ENCODE results near the gene TDO2. TPM values are rescaled to one million over a fixed set of nuclear protein-coding genes. Genes with fewer than 3 reads are reported as not detected.
"Not testable (repeated sequence)": the region's sequence is repeated elsewhere in the genome, so short reads cannot be mapped to it uniquely, and the experiment has no call there.

TDO2 gene
- total RNA-seq, 1 donor from 2014 or later, result 1.4 TPM

- DNase-seq (no peak), ATAC-seq (no peak)
- TF ChIP-seq, protein P1, sequence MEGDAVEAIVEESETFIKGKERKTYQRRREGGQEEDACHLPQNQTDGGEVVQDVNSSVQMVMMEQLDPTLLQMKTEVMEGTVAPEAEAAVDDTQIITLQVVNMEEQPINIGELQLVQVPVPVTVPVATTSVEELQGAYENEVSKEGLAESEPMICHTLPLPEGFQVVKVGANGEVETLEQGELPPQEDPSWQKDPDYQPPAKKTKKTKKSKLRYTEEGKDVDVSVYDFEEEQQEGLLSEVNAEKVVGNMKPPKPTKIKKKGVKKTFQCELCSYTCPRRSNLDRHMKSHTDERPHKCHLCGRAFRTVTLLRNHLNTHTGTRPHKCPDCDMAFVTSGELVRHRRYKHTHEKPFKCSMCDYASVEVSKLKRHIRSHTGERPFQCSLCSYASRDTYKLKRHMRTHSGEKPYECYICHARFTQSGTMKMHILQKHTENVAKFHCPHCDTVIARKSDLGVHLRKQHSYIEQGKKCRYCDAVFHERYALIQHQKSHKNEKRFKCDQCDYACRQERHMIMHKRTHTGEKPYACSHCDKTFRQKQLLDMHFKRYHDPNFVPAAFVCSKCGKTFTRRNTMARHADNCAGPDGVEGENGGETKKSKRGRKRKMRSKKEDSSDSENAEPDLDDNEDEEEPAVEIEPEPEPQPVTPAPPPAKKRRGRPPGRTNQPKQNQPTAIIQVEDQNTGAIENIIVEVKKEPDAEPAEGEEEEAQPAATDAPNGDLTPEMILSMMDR (IDR thresholded peaks at IDR 0.05), result no peak
- no peaks in the 10 kb centered on the region for H3K27me3 ChIP-seq (ENCODE audit: low read depth)
- H3K36me3 ChIP-seq, result no peaks in the 10 kb centered on the region
- no peak overlapping the region for H3K4me3 ChIP-seq
- H3K4me1 ChIP-seq, result no peaks in the 10 kb centered on the region
- intact Hi-C loops (cut with DNase I), result no loop called here
- H3K27ac ChIP-seq, result no peak overlapping the region
- no peaks in the 10 kb centered on the region for H3K9me3 ChIP-seq
Observed at GRCh38 chr4:155887045-155887444, 16.5 kb upstream of the TDO2 start.

GRCh38 chr4:155887847-155888570 is 15.5 kb upstream of the TDO2 start:
- Histone ChIP-seq H3K4me3 (no peak overlapping the region), H3K36me3 (no peaks in the 10 kb centered on the region), H3K9me3 (no peaks in the 10 kb centered on the region), H3K27me3 (ENCODE audit: low read depth) (no peaks in the 10 kb centered on the region), H3K27ac (no peak overlapping the region), H3K4me1 (no peaks in the 10 kb centered on the region)
- TF ChIP-seq, protein P1 (IDR thresholded peaks at IDR 0.05), result no peak
- no peak for DNase-seq
- no peak for ATAC-seq
- intact Hi-C loops (cut with DNase I), result no loop called here

- no peaks in the 10 kb centered on the region for H3K9me3 ChIP-seq
- DNase-seq (no peak), ATAC-seq (peak; percentile 62 to 83)
Observed at GRCh38 chr4:155889031-155889793, 14.3 kb upstream of the TDO2 start.

GRCh38 chr4:155889946-155890345 is 13.6 kb upstream of the TDO2 start:
- Histone ChIP-seq H3K4me3 (no peak overlapping the region), H3K9me3 (no peaks in the 10 kb centered on the region), H3K27ac (no peak overlapping the region), H3K27me3 (ENCODE audit: low read depth) (no peaks in the 10 kb centered on the region), H3K4me1 (no peaks in the 10 kb centered on the region), H3K36me3 (no peaks in the 10 kb centered on the region)
- intact Hi-C loops (cut with DNase I), result no loop called here
- TF ChIP-seq, protein P1 (IDR thresholded peaks at IDR 0.05), result no peak
- ATAC-seq (no peak), DNase-seq (no peak)

More at GRCh38 chr4:155889031-155889793, 14.3 kb upstream of the TDO2 start:
- no peaks in the 10 kb centered on the region for H3K27me3 ChIP-seq (ENCODE audit: low read depth)
- no peak overlapping the region for H3K4me3 ChIP-seq
- no peak overlapping the region for H3K27ac ChIP-seq
- TF ChIP-seq, protein P1 (IDR thresholded peaks at IDR 0.05), result no peak
- intact Hi-C loops (cut with DNase I), result no loop called here
- H3K36me3 ChIP-seq, result no peaks in the 10 kb centered on the region
- H3K4me1 ChIP-seq, result no peaks in the 10 kb centered on the region

GRCh38 chr4:155891058-155891457 is 12.4 kb upstream of the TDO2 start:
- intact Hi-C loops (cut with DNase I), result no loop called here
- ATAC-seq (no peak), DNase-seq (no peak)
- Histone ChIP-seq H3K9me3 (no peaks in the 10 kb centered on the region), H3K4me1 (no peaks in the 10 kb centered on the region), H3K27ac (no peak overlapping the region), H3K4me3 (no peak overlapping the region), H3K36me3 (no peaks in the 10 kb centered on the region), H3K27me3 (ENCODE audit: low read depth) (no peaks in the 10 kb centered on the region)
- TF ChIP-seq, protein P1 (IDR thresholded peaks at IDR 0.05), result no peak

DNA sequence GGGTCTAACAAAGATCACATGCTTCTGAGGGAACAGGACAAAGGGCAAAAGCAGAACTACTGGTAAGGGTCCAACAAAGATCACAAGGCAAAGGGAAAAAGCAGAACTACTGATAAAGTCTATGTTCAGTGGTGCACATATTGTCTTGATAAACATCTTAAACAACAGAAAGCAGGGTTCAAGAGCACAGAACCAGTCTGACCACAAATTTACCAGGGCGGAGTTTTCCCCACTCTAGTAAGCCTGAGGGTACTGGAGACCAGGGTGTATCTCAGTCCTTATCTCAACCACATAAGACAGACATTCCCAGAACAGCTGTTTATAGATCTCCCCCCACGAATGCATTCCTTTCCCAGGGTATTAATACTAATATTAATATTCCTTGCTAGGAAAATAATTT is 5.1 kb upstream of the TDO2 start:
- H3K27ac ChIP-seq; H3K9me3 ChIP-seq; H3K4me1 ChIP-seq; intact Hi-C loops (cut with DNase I); H3K36me3 ChIP-seq; H3K4me3 ChIP-seq; H3K27me3 ChIP-seq (ENCODE audit: low read depth); DNase-seq; ATAC-seq: not testable (repeated sequence)
